ENCODE measurements around the gene EPOP.

The EPOP gene

GRCh38 chr17:38674749-38675615, at the start of gene EPOP:
Gene EPOP (minus strand): TSS chr17:38674957. CDS start chr17:38674495, 462 bp downstream.
- peak; percentile 69 for DNase-seq

- no peak for DNase-seq
Observed at GRCh38 chr17:38721802-38722201, 47.0 kb upstream of the EPOP start.

GRCh38 chr17:38720941-38721340, 46.2 kb upstream of the EPOP start:
- no peak for DNase-seq

- DNase-seq: no peak
Observed at GRCh38 chr17:38719943-38720641, 45.3 kb upstream of the EPOP start.

- no peak for DNase-seq
Observed at GRCh38 chr17:38719289-38719942, 44.7 kb upstream of the EPOP start.

- no peak for DNase-seq
Observed at GRCh38 chr17:38717139-38717745, 42.5 kb upstream of the EPOP start.

- no peak for DNase-seq
Observed at GRCh38 chr17:38716368-38717005, 41.7 kb upstream of the EPOP start.

- DNase-seq: no peak
Observed at GRCh38 chr17:38715216-38715943, 40.6 kb upstream of the EPOP start.

- no peak for DNase-seq
Observed at GRCh38 chr17:38713456-38714075, 38.8 kb upstream of the EPOP start.

- no peak for DNase-seq
Observed at GRCh38 chr17:38712593-38712992, 37.8 kb upstream of the EPOP start.

GRCh38 chr17:38711792-38712571, 37.2 kb upstream of the EPOP start:
- DNase-seq: no peak

- no peak for DNase-seq
Observed at GRCh38 chr17:38710985-38711384, 36.2 kb upstream of the EPOP start.

- DNase-seq: no peak
Observed at GRCh38 chr17:38710604-38710962, 35.8 kb upstream of the EPOP start.

- DNase-seq: no peak
Observed at GRCh38 chr17:38709864-38710603, 35.3 kb upstream of the EPOP start.

- no peak for DNase-seq
Observed at GRCh38 chr17:38709104-38709820, 34.5 kb upstream of the EPOP start.

GRCh38 chr17:38707678-38708351, 33.1 kb upstream of the EPOP start:
- DNase-seq: no peak

- no peak for DNase-seq
Observed at GRCh38 chr17:38706505-38707216, 31.9 kb upstream of the EPOP start.

All from NCI-H1048 (cell line).